CD4-positive, alpha-beta T cell treated with Interferon alpha-2 for 1 hour (primary cell): ENCODE data around the gene SLC7A7.
"Not testable (repeated sequence)": the region's sequence is repeated elsewhere in the genome, so short reads cannot be mapped to it uniquely, and the experiment has no call there.

Experiments
- DNase-seq, 2 donors: peaks; one replicate each; pipeline ENCODE4 v3.0.0-alpha.2; 2020 to 2022

The SLC7A7 gene

GRCh38 chr14:22843123-22843925 lies 28.1 kb upstream of the SLC7A7 start:
- no peak for DNase-seq

- no peak for DNase-seq
Observed at GRCh38 chr14:22842211-22843122, 27.2 kb upstream of the SLC7A7 start.

GRCh38 chr14:22841769-22842168 lies 26.5 kb upstream of the SLC7A7 start:
- no peak for DNase-seq

- no peak for DNase-seq
Observed at GRCh38 chr14:22841311-22841710, 26.1 kb upstream of the SLC7A7 start.

- DNase-seq, result no peak
Observed at GRCh38 chr14:22839159-22839779, 24.0 kb upstream of the SLC7A7 start.

- DNase-seq, result no peak
Observed at GRCh38 chr14:22838631-22839041, 23.4 kb upstream of the SLC7A7 start.

GRCh38 chr14:22837750-22838538 lies 22.7 kb upstream of the SLC7A7 start:
- no peak for DNase-seq

- no peak for DNase-seq
Observed at GRCh38 chr14:22837114-22837749, 22.0 kb upstream of the SLC7A7 start.

- no peak for DNase-seq
Observed at GRCh38 chr14:22836301-22837113, 21.3 kb upstream of the SLC7A7 start, which contains the start of gene MMP14. MMP14 (plus strand) TSS chr14:22836585; CDS start chr14:22836818, 233 bp downstream.

GRCh38 chr14:22835505-22835904 lies 20.3 kb upstream of the SLC7A7 start:
- no peak for DNase-seq

- no peak for DNase-seq
Observed at GRCh38 chr14:22830443-22831010, 15.3 kb upstream of the SLC7A7 start.

GRCh38 chr14:22829661-22830442 lies 14.6 kb upstream of the SLC7A7 start, which contains the start of gene MRPL52:
MRPL52 (plus strand) TSS chr14:22829887; CDS start chr14:22829913, 26 bp downstream.
- peak; percentile 91 to 93 for DNase-seq

GRCh38 chr14:22829076-22829660 lies 13.9 kb upstream of the SLC7A7 start:
- not testable (repeated sequence) for DNase-seq

- DNase-seq, result no peak
Observed at GRCh38 chr14:22824711-22825359, 9.6 kb upstream of the SLC7A7 start.

- peak; percentile 69 to 79 for DNase-seq
Observed at GRCh38 chr14:22822571-22823098, 7.4 kb upstream of the SLC7A7 start.

GRCh38 chr14:22822016-22822570 lies 6.9 kb upstream of the SLC7A7 start:
- no peak for DNase-seq

- no peak for DNase-seq
Observed at GRCh38 chr14:22821193-22822015, 6.2 kb upstream of the SLC7A7 start.
